Measurements from ENCODE around the gene NEK6.

DNA sequence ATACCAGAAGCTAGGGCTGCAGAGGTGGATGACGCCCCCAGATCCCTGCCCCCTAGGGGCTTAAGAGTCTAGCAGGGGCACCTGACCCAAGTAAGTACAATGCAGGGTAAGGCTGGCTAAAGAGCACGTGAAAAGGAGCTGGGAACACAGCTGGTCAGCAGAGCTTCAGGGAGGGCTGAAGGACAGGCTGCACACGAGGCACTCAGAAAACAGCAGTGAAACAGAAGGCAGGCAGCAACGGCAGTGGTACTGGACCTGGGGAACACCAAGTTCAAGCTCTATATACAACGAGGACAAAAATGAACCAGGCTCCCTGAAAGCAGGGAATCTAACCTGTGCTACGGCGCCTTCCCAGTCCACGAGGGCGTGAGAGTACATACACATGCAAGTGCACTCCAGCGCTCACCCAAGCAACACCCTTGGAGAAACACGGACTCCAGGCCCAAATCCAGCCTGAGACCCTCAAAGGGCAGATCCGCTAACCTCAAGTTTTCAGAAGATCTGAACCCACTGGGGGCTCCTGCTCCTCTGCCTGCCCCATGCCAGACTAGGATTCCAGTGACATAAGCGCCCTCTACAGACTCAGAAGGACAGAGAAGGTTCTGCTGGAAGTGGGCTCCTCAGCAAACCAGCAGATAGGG lies 100.1 kb downstream of the NEK6 start:
- TF ChIP-seq POLR2A (IDR thresholded peaks at IDR 0.05), result no peak
- TF ChIP-seq, protein P1, sequence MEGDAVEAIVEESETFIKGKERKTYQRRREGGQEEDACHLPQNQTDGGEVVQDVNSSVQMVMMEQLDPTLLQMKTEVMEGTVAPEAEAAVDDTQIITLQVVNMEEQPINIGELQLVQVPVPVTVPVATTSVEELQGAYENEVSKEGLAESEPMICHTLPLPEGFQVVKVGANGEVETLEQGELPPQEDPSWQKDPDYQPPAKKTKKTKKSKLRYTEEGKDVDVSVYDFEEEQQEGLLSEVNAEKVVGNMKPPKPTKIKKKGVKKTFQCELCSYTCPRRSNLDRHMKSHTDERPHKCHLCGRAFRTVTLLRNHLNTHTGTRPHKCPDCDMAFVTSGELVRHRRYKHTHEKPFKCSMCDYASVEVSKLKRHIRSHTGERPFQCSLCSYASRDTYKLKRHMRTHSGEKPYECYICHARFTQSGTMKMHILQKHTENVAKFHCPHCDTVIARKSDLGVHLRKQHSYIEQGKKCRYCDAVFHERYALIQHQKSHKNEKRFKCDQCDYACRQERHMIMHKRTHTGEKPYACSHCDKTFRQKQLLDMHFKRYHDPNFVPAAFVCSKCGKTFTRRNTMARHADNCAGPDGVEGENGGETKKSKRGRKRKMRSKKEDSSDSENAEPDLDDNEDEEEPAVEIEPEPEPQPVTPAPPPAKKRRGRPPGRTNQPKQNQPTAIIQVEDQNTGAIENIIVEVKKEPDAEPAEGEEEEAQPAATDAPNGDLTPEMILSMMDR (IDR thresholded peaks at IDR 0.05), result no peak
- no peak for TF ChIP-seq EP300 (IDR thresholded peaks at IDR 0.05)
